Stimulated activated CD4-positive, alpha-beta T cell treated with anti-CD3 and anti-CD28 coated beads, Interleukin-2, amount 100 ng/mL, for 24 hours (primary cell): ENCODE measurements around the gene EIF3M.

Experiments used
- DNase-seq, 2 donors: peaks; one replicate each; pipeline ENCODE4 v3.0.0-alpha.2; 2020

EIF3M gene

GRCh38 chr11:32583459-32584271 lies at the start of gene EIF3M:
Gene EIF3M (plus strand): TSS chr11:32583831. CDS start chr11:32583888, 57 bp downstream.
- DNase-seq = peak; percentile 96

GRCh38 chr11:32538804-32539203 lies 44.8 kb upstream of the EIF3M start:
- DNase-seq = no peak

- DNase-seq = no peak
Observed at GRCh38 chr11:32549611-32550187, 33.9 kb upstream of the EIF3M start.

DNA sequence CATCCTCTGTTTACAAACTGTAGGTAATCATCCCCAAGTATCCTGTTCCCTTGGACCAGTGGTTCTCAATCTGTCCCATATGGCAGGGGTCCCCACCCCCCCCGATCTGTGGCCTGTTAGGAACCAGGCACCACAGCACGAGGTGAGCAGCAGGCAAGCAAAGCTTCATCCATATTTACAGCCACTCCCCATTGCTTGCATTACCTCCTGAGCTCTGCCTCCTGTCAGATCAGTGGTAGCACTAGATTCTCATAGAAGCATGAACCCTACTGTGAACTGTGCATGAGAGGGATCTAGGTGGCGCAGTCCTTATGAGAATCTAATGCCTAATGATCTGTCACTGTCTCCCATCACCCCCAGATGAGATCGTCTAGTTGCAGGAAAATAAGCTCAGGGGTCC lies 33.4 kb upstream of the EIF3M start:
- DNase-seq = no peak

DNA sequence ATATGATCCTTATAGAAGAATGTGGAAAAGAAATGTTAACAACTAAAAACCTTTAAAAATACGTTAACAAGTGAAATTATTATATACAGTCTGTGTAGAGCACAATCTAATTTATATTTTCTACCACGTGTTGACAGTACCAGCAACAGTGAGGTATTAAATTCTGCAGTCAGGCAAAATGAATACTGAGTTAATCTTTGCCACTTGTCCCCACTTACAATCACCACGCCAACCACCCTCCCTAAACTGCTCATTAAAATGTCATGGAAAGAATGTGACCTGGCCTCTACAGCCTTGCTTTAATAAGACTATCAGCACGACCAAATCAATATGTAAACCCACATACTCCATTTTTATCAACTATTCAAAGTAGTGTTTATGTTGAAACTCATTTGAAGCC lies 28.5 kb upstream of the EIF3M start:
- no peak for DNase-seq

DNA sequence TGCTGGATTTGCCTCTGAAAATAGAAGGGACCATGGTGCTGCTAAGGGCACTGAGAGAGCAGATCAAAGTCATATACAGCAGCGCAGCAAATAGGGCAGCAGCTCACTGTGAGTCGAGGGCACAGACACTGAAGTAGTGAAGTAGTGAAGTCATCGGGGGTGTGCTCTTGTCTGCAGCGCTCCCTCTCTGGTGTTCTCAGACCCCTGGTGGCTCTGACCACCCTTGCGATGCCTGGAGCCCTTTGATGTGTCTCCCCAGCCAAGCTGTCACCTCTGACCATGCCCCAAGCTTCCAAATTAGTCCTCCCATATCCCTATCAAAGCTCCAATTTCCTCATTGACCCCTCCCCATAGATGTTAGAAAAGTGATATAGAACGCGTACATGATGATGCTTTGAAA lies 27.7 kb upstream of the EIF3M start:
- no peak for DNase-seq

- no peak for DNase-seq
Observed at GRCh38 chr11:32561835-32562234, 21.8 kb upstream of the EIF3M start.

GRCh38 chr11:32562839-32563599 lies 20.6 kb upstream of the EIF3M start:
- no peak for DNase-seq

DNA sequence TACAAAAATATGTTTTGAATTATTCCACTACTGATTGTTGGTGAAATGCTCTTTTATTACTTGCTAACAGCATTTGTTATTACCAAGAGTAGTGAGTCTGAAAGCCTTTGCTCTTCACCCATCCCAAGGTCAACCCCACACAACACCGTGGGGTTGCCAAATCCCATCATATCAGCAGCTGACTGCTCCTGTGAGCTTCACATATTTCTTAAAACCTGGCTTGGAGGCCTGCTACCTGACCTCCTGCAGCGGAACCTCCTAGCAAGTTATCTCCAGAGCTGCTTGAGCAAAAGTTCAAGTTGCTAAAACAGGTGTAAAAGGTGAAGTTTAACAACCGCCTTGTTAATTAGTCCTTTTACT lies 20.1 kb upstream of the EIF3M start:
- DNase-seq = no peak

- DNase-seq = no peak
Observed at GRCh38 chr11:32566517-32566916, 17.1 kb upstream of the EIF3M start.

GRCh38 chr11:32567154-32567553 lies 16.5 kb upstream of the EIF3M start:
- no peak for DNase-seq

GRCh38 chr11:32569313-32569881 lies 14.2 kb upstream of the EIF3M start:
- no peak for DNase-seq

DNA sequence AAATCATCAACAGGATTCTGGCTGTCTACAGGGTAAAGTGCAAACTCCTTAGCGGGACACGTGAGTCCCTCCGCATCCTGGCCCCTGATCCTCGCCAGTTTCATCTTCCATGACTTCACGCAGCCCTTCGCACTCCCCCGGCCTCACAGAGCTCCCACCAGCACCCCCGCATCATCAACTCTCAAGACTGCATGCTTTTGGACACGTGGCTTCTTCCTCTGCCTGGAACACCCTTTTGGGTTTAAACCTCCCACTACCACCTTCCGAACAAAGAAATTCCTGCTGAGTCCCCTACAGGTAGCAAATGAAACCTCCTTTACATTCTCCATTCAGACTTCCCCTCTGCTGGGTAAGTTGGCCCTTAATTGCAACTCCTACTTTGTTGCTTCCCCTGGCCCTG lies 12.6 kb upstream of the EIF3M start:
- DNase-seq = no peak

GRCh38 chr11:32573228-32573627 lies 10.4 kb upstream of the EIF3M start:
- no peak for DNase-seq

DNA sequence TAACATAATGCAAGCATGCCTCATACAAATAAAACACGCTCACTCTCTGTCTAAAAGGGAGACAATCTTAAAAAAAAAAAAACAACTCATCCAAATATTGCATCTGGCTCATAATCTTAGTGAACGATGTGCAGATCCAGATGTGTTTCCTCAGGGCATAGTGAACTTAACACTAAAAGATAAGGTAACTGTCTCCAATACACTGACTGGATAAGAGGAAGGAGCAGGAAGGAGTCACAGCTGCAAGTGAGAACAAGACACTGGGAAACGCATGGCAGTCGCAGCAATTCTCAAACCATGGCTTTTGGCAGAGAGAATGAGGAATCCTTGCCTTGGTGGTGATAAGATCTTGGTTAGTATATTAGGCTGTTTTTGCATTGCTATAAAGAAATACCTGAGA lies 9.2 kb upstream of the EIF3M start:
- DNase-seq = no peak

- DNase-seq = no peak
Observed at GRCh38 chr11:32575070-32575469, 8.6 kb upstream of the EIF3M start.

- DNase-seq = no peak
Observed at GRCh38 chr11:32576456-32576855, 7.2 kb upstream of the EIF3M start.

DNA sequence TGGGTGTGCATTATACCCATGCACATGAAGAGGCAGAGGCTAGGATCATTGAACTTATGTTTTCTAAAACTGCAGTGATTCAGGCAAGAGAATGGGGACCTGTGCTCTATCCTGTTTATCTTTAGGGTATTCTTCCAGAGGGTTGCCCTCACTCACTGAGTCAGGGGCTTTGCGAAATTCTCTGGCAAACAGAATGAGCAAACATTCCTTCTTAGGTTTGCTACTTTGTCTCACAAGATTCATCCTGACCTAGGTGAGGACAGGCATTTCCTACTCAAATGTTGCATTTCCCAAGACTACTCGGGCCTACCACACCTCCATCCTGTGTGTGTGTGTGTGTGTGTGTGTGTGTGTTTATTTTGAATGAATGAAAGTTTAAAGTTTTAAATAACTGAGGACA lies 2.7 kb upstream of the EIF3M start:
- no peak for DNase-seq

- no peak for DNase-seq
Observed at GRCh38 chr11:32581556-32581955, 2.1 kb upstream of the EIF3M start.

- no peak for DNase-seq
Observed at GRCh38 chr11:32584921-32585320, 1.3 kb downstream of the EIF3M start.

- no peak for DNase-seq
Observed at GRCh38 chr11:32586576-32587190, 3.1 kb downstream of the EIF3M start.

GRCh38 chr11:32594272-32594671 lies 10.6 kb downstream of the EIF3M start:
- no peak for DNase-seq

- DNase-seq = peak; percentile 53 to 60
Observed at GRCh38 chr11:32596114-32596513, 12.5 kb downstream of the EIF3M start.
